HG02943 (cell line): ENCODE data around the gene CASZ1.

ENCODE experiments used
- ATAC-seq: cut with Tn5 transposase; IDR thresholded peaks from one replicate; pipeline ENCODE4 v1.9.1; 2021; ENCODE audit warnings: mild to moderate bottlenecking, low read depth, moderate library complexity; ENCODE audit not compliant: unreplicated experiment

Gene CASZ1

DNA sequence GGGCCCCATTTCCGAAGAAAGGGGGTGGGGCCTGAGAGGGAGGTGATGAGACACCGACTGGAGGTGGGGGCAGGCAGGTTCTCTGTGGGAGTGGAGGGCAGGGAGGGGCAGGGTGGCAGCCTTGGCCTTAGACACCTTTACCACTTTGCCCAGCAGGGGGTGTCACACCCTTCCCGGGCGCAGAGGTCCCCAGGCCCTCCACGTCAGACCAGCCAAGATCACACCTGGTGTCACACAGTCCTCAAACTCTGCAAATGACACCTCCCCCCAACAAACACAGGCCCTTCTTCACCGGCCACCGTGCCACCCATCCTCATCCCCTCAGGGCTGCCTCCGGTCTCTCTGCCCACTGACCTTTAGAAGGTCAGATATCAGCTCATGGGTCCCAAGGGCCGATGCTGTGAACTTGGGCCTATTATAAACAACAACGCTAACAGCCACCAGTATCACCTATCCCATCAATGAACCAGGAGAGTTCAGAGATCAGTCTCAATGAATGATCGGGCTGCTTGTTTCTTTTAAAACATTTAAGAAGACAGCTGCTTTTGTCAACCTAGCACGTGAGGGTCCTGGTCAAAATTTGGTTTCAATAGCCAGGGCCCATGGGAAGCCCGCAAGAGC, 103.9 kb downstream of the CASZ1 start:
- ATAC-seq, result no peak

DNA sequence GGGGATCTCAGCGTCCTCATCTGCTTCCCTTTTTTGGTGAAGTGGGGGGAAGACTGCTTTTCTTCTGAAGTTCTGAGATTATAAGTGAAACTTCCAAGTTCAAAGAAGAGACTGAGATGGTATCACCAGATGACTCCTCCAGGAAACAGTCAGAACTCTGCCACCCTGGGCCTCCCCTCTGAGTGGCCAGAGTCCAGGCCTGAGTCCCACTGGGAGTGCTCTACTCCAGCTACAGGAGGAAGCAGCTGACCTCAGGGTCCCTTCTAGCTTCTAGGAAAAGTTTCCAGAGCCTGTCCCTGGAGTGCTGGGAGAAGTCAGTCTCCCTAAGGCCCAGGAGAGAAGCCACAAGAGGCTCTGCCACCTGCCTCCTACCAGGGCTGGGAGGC, 104.7 kb downstream of the CASZ1 start:
- no peak for ATAC-seq

DNA sequence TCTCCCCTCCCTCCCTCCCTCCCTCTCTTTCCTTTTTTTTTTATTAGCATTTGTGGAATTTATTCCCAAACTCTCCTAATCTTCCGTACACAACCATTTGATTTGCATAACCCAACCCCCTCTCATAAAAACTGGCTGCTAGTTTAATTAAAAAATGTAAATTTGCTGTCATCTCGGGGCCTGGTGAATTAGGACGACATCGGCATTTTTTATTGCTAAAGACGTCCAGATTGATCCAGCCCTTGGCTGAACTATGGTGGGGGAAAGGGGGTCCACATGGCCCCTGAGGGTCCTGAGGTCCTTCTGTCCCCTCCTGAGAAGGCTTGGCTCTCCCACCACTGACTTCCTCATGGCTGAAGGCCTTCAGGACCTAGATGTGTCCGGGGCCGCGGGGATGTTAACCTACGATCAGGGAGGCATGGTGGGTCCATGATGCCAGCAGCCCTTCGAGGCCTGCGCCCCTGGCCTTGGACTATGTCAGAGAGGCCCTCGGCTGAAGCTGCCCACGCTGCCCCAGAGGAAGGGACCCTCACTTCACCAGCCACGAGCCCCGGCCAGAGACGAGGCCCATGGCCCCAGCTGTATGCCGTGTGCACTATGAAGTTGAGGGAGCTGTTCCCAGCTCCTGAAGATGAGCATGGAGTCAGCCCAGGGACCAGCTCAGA, 105.2 kb downstream of the CASZ1 start:
- ATAC-seq, result no peak

DNA sequence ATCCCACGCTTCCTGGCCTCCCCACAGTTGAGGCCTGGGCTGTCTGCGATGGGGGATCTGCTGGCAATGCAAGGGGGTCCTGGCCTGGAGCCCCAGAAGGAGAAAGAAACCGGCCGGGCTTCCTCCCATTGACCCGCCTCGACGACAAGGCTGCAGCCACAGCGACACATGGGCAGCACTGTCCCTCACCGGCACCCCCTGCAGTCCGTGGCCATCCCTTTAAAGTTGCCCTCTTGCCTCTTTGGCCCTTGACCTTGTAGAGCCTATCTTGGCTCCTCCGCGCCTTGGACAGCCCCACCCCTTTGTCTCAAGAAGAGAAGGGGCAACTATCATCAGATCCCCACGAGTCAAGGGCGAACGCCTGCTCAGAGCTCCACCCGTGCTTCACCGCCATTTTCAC, 106.0 kb downstream of the CASZ1 start:
- no peak for ATAC-seq

DNA sequence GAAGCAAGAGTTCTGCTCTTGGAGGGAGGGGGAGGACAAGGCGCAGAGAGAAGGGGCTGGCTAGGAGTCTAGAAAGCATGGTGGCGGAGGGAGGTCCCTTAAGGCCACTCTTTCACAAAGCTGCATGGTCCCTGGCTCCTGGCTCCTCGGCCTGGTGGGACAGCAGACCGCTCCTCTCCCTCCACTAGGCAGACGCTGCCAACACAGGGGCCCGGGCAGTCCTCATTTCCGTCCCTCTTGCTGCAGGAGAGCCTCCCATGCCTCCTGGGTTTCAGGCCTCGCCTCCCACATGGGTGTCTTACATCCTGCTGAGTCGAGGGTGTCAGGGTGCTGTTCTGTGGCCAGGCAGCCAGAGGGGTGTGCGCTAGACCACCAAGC, 108.0 kb downstream of the CASZ1 start:
- no peak for ATAC-seq

DNA sequence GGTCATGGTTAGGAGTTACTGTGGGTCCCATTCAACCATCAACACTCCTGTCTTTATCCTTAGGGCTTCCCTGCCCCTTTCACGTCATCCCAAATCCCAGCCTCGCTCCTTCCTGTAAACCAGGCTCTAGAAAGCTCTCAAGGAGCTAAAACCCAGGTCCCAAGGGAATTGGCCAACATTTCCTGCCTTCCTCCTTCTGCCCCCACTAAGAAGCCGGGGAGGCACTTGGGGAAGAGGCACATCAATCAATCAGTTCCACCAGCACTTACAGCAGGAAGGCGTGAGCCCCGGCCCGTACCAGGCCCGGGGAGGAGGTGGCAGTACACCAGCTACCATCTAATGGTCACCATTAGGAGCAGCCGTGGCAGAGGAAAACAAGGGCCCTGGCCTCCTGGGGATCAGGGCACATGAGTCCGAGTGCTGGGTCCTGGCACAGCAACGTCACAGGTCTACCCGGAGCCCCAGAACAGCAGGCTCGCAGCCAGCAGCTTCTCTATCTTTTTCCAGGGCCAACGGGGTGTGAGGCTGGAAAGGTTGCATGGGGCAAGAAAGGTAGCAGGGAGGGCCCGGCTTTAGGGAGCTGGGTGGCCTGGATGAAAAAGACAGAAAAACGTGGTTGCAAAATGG, 108.6 kb downstream of the CASZ1 start:
- ATAC-seq, result no peak

DNA sequence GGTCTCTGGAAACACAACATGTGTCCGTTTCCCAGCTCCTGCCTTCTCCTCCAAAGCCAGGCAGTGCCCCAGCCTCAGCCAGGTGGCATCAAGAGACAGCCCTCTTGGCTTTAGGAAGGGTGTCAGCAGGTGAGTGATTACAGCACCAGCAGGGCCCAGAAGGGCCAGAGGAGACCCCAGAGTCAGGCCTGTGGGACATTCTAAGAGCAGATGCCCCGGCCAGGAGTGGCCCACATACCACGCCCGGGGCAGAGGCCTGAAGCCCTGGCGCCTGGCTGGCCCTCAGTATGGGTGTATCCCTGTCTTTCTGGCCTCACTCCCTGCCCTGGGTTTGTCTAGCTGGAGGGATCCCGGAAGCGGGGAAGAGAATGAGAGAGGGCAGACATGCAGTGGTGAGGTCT, 109.2 kb downstream of the CASZ1 start:
- no peak for ATAC-seq

DNA sequence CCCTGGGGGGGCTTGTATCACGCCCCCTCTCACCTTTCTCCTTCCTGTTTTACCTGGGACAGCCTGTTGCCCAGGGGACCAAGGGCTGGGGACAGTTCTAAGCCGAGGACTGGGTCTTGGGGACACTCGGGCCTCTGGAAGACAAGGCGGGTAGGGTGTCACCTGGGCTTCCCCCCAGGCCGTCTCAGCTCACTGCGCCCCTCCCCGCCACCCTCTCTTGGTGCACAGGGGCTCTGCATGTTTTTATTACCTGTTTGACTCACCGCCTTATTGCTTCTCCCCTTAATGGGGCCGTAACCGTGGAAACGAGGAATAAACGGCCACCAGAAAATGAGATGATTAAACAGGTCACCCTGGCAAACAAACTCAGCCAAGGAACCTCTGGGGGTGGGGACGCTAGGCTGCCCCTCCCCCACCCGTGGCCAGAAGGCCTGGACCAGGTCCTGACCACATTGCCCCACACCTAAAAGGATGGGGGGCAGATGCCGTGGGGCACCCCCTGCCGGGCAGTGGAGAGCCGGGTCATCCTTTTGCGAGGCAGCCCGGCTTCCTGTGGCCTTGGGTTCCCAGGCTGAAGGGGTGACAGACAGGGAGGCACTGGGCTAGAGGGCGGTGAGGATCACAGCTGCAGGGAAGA, 109.9 kb downstream of the CASZ1 start:
- ATAC-seq, result no peak

DNA sequence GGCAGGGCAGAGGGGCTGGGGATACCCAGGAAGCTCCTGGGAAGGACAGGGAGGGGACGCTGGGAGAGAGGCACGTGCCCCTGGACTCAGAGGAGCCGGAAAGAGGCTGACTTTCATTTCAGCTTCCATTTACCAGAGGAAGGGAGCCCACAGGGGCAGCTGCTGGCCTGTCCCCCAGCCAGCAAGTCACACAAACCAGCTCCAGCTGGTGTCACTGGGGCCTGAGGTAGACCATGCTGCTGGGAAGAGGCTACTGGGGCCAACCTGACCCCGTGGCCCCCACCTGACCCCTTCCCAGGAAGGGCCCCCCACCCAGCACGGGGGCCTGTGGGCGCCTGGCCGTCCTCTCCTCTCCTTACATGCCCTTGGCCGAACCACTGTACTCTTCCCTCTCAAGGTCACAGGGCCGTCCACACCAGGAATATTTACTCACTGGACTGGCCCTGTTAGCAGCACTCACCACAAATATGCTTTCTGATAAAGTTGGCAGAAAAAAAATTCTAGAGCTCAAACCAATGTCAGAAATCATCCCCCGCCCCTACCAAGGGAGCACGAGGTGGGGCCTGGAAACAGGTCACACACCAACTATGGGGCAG, 110.5 kb downstream of the CASZ1 start:
- no peak for ATAC-seq

DNA sequence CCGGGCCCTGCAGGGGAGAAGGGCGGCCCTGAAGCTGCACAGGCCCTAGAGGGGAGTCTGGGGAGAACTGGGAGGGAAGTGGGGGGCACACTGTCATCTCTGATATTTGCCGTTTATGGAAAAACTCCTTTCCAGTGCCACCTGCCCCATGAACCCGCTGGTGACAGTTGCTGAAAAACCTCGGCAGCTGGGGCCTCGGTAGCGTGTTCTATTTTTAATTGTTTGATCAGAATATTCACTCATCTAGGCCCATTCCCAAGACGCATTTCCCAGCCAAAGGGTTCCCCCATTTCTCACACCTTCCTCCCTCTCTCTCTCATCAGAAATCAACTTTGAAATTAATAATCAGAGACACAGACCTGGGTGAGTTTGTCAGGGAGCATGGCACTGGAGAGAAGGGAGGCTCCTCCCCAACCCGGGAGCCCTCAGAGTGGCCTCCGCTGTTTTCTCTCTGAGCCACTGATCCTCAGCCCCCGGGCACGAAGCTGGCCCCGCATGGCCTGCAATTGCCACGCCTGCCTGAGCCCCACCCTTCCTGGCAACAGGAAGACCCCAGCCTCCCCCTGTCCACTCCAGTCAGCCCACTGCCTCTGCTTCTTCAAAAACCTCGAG, 111.1 kb downstream of the CASZ1 start:
- ATAC-seq, result no peak

DNA sequence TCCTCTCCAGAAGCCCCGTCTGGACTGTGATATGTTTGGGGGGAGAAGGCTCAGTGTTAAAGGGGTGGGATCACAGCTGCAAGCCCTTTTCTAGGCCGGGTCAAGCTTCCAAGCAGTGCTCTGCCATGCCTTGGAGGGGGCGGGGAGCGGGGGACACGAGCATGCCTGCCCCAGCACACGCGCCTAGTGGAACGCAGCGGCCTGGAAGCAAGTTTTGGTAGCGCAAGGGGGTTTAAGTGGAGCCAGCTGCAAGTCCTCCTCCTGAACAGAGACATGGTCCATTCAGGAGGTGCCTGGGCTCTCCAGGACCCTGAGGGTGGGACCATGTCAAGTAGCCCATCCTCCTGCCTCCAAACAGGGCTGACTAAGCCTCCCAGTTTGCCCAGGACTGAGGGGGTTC, 112.2 kb downstream of the CASZ1 start:
- ATAC-seq, result no peak

DNA sequence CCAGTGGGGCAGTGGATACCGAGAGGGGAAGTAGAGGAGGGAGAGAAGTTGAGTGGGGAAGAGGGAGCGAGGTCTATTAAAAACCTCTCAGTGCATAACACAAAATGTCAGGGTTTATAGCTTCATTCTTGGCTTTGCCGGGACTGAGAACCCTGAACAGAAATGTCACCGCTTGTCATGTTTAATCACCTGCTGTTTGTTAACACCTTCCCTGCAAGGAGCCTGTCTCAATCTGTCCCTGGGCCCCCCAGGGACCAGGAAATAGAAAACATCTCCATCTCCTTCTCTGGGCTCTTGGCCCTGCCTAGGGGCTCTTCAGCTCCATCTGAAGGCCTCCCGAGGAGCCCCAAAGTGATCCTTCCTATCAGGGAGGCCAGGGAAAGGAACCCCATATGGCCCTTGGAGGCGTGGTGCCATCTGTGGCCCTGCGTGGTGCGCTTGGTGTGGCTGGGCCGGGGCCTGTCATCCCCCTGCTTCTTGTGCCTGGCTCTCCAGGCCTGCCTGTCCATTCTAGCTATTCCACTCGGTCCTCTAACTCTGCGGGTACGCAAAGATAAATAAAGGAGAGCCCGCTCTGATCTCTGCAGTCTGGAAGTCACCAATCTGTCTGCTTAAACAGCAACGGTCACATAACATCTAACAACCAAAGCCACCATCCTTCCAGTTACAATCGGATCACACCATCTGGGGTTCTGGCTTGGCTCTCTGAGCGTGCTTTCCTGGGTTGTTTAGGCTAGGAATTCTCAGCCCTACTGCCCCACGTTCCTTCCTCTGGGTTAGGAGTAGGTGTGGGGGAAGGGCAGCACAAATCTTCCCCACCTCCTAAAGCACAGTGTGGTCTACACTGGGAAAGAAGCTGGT, 113.8 kb downstream of the CASZ1 start:
- ATAC-seq, result no peak

DNA sequence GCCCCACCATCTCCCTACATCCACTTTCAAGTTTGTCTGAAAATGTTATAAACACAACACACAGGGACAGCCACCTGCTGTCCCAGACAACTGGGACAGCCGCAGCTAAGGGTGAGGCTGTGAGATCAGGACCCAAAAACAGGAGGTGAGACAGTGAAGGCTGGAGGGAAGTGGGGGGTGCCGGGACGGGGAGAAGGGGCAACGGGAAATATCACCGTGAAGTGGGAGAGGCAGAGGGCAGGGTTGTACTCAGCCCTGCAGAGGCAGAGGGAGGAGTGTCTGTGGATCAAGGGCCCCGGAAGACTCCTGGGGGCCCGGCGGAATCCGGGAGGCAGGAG, 114.4 kb downstream of the CASZ1 start:
- ATAC-seq, result no peak

DNA sequence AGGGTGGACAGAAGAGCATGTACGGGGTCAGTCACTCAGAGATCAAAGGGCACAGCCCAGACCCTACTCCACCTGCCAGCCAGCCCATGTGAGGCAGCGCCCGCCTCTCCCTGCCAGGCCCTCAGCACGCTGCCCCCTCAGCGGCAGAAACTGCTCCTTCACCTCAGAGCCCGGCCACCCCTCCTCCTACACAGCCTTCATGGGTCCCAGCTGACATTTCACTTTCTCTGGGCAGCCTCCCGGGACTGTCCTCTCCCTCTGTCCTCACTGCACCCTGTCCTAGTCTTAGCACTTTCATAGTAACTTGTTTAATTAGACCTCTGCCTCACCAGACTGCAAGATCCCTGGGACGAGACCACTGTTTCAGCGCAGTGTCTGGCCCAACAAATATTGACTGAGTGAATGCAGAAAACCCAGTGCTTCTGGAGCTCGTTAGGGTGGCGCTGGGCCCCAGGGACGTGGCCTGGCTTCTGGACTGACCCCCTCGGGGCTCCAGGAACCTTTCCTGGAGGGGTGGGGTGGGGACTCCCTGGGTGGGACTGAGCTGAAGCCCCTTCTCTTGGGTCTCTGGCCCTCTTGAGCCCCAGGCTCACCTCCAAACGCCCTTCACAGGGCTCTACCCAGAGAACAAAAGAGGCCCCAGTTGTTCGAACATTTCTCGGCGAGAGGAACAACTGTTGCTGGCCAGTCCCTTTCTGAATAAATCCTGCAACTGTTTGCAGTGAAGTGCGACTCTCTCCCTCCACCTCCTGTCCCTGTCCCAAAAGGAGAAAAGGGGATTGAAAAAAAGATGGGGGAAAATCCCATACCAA, 114.9 kb downstream of the CASZ1 start:
- ATAC-seq, result no peak

DNA sequence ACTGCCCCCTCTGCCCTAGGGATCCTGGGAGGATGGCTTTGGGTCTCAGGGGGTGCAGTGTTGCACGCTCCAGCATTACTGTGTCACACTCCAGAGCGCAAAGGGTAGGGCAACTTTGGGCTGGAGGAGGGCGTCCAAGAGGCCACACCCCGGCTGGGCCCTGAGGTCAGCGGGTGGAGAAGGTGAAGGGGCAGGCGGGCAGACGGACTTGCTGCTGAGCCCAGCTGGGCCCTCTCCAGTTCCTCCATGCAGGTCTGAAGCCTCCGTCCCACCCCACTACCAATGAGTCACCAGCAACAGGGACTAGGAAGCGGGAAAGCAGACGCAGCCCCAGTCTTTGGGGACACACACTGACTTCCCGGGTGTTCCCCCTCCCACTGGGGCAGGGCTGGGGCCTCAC, 116.0 kb downstream of the CASZ1 start:
- ATAC-seq, result no peak

DNA sequence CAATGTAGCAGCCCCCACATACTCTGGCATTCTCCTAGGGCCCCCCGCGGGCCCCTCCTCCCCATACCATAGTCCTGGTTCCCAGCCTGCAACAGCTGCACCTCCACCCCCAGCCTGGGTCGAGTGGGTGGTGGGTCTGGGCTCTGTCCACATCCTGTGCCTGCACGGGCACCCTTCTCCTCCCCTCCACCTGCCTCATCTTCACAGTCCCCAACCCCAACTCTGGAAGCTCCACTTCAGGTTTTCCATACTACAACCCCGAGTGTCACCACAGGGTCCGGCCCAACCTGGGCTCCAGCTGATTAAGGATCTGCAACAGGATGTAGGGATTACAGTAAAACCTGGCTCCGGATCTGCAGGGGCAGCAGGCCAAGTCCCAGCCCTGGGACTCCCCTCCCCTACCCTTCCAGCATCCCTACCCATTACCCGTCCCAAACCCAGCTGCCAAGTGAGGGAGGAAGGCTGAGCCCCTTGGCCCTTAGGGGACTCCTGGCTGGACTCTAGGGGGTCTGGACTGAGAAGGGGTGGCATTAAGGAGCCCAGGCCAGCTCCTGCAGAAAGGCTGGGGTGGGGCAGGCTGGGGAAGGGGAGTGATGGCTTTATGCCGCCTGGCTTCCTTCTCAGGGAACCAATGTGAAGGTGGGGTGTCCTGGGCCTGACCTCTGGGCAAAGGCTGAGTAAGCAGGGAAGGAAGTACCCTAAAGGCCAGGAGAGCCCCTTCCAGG, 116.8 kb downstream of the CASZ1 start:
- ATAC-seq, result no peak

DNA sequence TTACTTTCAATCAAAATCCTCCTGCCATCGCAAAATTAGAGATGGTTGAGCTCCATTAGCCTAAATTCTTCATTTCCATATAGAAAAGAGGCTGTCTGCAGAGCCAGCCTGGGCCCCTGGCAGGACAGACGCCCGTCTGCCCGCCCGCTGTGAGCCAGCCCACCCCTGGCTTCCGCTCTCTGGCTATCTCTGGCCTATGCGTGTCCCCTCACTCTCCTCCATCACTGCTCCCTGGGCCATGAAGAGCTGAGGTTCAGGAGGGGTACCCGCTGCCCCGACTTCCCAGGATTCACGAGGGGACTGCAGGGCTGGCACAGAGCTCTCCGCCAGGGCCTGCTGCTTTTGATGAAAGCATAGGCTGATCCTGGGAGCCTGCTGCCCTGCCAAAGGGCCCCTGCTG, 117.6 kb downstream of the CASZ1 start:
- no peak for ATAC-seq

DNA sequence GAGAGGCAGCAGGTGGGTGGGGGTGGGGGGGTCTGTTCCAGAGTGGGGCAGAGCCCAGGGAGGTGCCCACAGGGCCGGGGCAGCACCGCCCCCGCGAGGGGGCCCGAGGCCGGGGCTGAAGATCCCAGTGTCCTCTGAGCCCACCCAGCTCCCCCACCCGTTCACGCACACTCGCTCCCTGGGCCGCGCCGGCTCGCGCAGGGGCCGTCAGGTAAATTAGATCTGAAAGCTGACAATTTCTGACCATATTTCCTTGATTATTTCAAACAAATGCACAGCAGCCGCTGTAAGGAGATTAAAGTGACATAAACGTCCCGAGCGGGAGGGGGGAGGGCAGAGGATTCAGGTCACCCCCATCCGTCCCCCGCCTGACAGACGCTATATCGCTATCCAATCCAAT, 118.0 kb downstream of the CASZ1 start:
- ATAC-seq, result no peak
